COLO668 (cell line): ENCODE measurements around the gene WDR4.
"Not testable (repeated sequence)": the region's sequence is repeated elsewhere in the genome, so short reads cannot be mapped to it uniquely, and the experiment has no call there.

Experiments used
- DNase-seq: peaks from one replicate; lab custom pipeline; 2025; ENCODE audit not compliant: unreplicated experiment; lab: John Stamatoyannopoulos, UW

The WDR4 gene

DNA sequence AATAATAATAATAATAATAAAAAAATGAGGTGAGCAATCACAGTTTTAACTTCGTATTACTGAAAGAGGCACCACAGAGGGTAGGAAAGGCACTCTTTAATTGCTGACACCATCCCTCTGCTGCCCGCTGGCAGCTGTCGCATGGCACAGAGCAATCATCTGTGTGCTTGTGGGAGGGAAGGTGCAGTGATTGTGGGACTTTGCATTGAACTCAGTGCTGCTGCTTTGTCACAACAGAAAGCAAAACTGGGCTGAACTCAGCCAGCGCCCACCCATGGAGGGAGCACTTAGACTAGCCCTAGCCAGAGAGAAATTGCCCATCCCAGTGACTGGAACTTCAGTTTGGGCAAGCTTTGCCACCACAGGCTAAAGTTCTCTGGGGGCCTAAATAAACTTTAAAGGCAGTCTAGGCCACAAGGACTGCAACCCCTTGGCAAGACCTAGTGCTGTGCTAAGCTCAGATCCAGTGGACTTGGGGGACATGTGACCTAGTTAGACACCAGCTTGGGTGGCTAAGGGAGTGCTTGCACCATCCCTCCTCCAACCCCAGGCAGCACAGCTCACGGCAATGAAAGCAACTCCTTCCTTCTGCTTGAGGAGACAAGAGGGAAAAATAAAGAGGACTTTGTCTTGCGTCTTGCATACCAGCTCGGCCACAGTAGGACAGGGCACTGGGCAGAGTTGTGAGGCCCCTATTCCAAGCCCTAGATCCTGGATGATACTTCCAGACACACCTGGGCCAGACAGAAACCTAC is 59.3 kb downstream of the WDR4 start:
- no peak for DNase-seq

- peak; percentile 51 for DNase-seq
Measured at GRCh38 chr21:42818328-42818749, 61.0 kb downstream of the WDR4 start.

- DNase-seq, result no peak
Measured at GRCh38 chr21:42815217-42815616, 64.1 kb downstream of the WDR4 start.

DNA sequence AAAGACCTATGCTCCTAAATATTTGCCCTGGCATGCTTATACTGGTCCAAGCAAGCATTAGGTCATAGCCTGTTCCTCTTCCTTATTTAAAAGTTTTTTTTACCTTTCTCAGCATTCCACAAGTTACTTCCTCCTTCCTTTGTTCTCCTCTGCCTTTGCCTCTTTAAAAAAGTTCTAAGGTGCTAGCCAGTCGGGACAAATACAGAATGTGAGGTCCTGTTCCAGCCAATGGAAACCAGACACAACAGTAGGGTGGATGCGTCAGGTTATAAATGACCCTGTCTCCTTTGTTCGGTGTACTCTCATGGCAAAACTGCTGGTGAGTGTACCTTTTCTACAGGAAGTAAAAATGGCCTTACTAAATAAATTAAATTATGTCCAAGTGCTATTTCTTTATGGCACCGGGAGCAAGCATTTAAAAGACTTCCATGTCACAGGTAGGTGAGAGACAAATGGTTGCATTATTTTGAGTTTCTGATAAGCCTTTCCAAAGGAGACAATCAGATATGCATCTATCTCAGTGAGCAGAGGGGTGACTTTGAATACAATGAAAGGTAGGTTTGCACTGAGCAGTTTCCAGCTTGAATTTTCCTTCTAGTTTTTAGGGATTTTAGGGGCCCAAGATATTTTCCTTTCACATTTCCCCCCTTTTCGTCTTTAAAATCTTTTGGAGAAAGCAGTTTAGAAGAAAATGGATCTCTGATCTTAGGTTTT is 66.7 kb downstream of the WDR4 start:
- DNase-seq, result not testable (repeated sequence)

DNA sequence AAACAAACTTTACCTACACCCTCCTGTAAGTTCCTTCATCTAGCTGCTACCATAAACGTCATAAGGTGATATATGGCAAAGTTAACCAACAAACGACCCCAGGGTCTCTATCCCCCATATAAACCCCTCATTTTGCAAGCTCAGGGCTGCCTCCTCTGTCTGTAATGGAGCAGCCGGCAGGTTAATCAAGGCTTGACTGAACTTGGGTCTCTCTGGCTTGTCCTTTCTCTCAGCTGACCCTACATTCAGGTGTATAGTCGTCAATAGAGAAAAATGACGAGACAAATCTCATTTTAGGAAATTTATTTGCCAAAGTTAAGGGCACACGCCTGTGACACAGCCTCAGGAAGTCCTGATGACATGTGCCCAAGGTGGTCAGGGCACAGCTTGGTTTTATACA is 67.4 kb downstream of the WDR4 start:
- DNase-seq, result no peak

GRCh38 chr21:42809577-42810475 is 69.5 kb downstream of the WDR4 start:
- DNase-seq, result no peak

DNA sequence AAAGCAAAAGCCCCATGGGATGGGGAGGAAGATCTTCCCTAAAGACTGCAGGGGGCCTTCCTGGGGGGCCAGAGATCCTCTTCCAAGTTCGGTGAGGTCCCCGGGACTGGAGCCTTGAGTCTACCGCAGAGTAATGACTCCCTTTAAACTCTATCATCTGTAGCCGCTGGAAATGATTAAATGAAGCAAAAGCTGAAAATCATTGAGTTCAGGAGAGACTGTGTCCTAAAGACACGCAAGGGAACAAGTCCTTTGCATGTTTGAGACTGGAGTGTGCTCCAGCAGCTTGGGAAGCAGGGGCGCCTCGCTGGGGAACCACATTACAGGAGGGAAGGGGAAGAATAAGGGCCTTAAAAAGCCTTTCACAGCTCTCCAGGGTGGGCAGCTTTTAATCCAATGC is 70.2 kb downstream of the WDR4 start:
- DNase-seq, result no peak

- no peak for DNase-seq
Measured at GRCh38 chr21:42807938-42808613, 71.3 kb downstream of the WDR4 start.

DNA sequence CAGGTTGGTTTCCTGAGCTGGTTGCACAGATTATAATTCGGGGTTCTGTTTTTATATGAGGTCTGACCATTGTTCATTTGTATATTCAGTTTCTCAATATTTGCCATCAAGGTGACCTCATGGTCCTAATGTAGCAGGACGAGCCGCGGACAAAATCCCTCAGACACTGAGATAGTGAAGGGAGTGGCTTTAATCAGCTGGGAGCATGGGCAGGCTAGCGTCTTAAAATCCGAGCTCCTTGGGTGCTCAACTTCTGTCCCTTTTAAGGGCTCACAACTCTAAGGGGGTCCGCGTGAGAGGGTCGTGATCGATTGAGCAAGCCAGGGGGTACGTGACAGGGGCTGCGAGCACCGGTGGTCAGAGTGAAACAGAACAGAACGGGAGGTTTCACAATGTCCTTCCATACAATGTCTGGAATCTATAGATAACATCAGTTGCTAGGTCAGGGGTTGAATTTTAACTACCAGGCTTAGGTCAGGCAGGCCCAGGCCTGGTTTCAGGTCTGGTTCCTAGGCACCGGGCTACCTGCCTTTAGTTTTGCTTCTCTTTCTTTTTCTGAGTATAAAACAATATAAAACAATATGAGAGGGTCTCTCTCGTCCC is 71.9 kb downstream of the WDR4 start:
- not testable (repeated sequence) for DNase-seq

DNA sequence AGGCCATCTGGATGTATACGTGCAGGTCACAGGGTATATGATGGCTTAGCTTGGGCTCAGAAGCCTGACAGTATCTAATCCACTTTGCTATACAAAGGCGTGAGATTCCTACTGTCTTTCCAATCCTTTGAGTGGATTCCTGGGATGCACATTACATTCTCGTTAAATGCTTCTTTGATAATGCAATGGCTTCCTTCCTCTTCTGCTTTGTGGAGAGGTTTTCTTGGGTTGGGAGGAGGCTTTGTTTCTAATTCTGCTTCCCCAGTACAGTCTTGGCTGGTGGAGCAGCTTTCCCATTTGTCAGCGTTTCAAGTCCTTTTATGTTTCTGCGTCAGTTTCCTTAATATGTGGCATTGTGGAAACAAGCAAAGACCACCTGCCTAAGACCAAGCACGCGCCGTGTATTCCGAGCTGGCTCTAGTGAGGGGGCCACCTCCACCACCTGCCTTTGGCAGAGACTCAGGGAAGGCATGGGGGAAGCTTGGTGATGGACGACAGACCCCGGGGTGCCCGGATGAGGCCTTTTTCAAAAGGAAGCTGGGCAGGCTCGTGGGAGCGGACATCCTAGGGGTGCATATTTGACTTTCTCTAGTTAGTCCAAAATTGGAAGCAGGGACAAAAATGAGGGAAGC is 72.7 kb downstream of the WDR4 start:
- DNase-seq, result no peak

- not testable (repeated sequence) for DNase-seq
Measured at GRCh38 chr21:42801616-42802015, 77.7 kb downstream of the WDR4 start.

GRCh38 chr21:42799948-42800347 is 79.4 kb downstream of the WDR4 start:
- no peak for DNase-seq

DNA sequence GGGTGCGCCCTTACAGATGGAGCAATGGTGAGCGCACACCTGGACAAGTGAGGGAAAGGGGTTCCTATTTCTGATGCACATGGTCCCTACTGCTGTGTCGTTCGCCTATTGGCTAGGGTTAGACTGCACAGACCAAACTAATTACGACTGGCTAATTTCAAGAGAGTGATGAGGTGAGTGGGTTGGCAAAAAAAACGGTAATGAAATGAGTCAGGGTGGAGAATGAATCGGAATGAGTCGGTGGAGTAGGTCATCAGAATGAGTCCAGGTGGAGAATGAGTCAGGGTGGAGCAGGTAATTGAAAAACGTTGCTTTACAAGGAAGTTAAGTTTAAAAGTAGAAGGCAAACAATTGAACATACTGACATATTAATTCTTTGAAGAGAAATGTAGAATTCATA is 79.8 kb downstream of the WDR4 start:
- DNase-seq, result no peak
